Cardiac muscle cell (in vitro differentiated cells and primary cell): ENCODE measurements around the gene ATAD2B. TPM values are rescaled to one million over a fixed set of nuclear protein-coding genes. Genes with fewer than 3 reads are reported as not detected.

ENCODE experiments used
- DNase-seq, 2 donors: peaks; one replicate each; pipeline versions ENCODE4 v3.0.0 to v3.0.0-alpha.2; 2010 to 2017; ENCODE audit warnings: low read depth in 1 of 2, low spot score in 1 of 2
- H3K27ac ChIP-seq: fragments of 200-600 bp; sonication (generic); 2 replicates; pipeline ENCODE4 v1.5.1; 2016
- H3K27me3 ChIP-seq: fragments of 200-600 bp; sonication (generic); 2 replicates; pipeline ENCODE4 v1.6.0; 2016; ENCODE audit warnings: control low read depth
- H3K36me3 ChIP-seq: fragments of 200-600 bp; sonication (generic); 2 replicates; pipeline ENCODE4 v1.5.1; 2016; ENCODE audit warnings: control low read depth
- H3K4me1 ChIP-seq: fragments of 200-600 bp; sonication (generic); 2 replicates; pipeline ENCODE4 v1.8.1; 2017; ENCODE audit warnings: low read depth, mild to moderate bottlenecking, mixed run types
- H3K4me3 ChIP-seq: fragments of 200-600 bp; sonication (generic); 2 replicates; pipeline ENCODE4 v1.5.1; 2016; ENCODE audit warnings: mild to moderate bottlenecking
- H3K9me3 ChIP-seq: fragments of 200-600 bp; sonication (generic); 2 replicates; pipeline ENCODE4 v1.5.1; 2017; ENCODE audit warnings: low read depth, mild to moderate bottlenecking, control low read depth
- polyA plus RNA-seq: library from polyadenylated mRNA; unstranded; fragments of >200 nt; fragmentation: Nextera tagmentation; extraction: Ambion mirVana; gene quantifications from 2 replicates; pipeline ENCODE4 v1.2.1, GENCODE V29; 2016
- total RNA-seq: library from RNA; depleted of rRNA; stranded (reverse); fragments of >200 nt; gene quantifications from 2 replicates; pipeline ENCODE4 v1.2.3, GENCODE V29; 2016
- TF ChIP-seq, protein P1 (sequence below): IDR thresholded peaks from 2 replicates; pipeline ENCODE4 v1.5.1; 2012; ENCODE audit warnings: low read depth, mild to moderate bottlenecking, low read length

ATAD2B gene
- total and polyA plus RNA-seq, 2 experiments from 2014 or later = 10.7 to 17.2 TPM

DNA sequence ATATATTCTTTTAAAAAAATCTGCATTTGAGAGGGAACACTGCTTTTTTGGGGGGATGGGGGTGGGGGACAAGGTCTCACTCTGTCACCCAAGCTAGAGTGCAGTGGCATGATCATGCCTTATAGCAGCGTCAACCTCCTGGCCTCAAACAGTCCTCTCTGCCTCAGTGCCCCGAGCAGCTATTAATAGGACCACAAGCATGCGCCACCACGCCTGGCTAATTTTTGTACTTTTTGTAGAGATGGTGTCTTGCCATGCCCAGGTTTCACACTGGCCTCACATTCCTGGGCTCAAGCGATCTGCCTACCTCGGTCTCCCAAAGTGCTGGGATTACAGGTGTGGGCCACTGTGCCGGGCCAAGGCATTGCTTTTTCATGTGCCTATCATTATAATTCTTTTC lies 154.2 kb downstream of the ATAD2B start:
- TF ChIP-seq, protein P1, sequence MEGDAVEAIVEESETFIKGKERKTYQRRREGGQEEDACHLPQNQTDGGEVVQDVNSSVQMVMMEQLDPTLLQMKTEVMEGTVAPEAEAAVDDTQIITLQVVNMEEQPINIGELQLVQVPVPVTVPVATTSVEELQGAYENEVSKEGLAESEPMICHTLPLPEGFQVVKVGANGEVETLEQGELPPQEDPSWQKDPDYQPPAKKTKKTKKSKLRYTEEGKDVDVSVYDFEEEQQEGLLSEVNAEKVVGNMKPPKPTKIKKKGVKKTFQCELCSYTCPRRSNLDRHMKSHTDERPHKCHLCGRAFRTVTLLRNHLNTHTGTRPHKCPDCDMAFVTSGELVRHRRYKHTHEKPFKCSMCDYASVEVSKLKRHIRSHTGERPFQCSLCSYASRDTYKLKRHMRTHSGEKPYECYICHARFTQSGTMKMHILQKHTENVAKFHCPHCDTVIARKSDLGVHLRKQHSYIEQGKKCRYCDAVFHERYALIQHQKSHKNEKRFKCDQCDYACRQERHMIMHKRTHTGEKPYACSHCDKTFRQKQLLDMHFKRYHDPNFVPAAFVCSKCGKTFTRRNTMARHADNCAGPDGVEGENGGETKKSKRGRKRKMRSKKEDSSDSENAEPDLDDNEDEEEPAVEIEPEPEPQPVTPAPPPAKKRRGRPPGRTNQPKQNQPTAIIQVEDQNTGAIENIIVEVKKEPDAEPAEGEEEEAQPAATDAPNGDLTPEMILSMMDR = no peak
- no peak overlapping the region for H3K4me3 ChIP-seq
- H3K9me3 ChIP-seq = no peaks in the 10 kb centered on the region
- peaks cover 13% of the 10 kb centered on the region for H3K36me3 ChIP-seq
- no peaks in the 10 kb centered on the region for H3K27me3 ChIP-seq
- DNase-seq = no peak
- H3K27ac ChIP-seq = no peak overlapping the region
- no peaks in the 10 kb centered on the region for H3K4me1 ChIP-seq

DNA sequence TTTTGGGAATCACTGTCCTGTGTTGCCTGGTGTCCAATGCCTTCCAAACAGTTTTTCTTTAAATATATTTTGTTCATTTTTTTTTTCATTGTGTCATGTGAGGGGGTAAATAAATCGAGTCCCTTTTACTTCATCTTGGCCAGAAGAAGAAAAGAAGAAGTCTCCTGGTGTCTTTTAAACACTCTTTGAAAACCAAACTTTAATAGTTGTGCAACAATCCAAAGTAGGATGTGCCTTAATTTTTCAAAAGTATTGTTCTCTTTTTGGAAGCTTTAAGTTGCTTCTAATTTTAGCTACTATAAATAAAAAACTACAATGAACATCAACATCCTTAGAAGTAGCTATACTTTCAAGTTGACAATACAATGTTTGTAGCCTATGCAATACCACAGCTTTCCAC lies 154.9 kb downstream of the ATAD2B start:
- Histone ChIP-seq H3K9me3 (no peaks in the 10 kb centered on the region), H3K36me3 (peaks cover 13% of the 10 kb centered on the region), H3K27me3 (no peaks in the 10 kb centered on the region), H3K4me1 (no peaks in the 10 kb centered on the region), H3K27ac (no peak overlapping the region), H3K4me3 (no peak overlapping the region)
- DNase-seq = no peak
- TF ChIP-seq, protein P1 = no peak

DNA sequence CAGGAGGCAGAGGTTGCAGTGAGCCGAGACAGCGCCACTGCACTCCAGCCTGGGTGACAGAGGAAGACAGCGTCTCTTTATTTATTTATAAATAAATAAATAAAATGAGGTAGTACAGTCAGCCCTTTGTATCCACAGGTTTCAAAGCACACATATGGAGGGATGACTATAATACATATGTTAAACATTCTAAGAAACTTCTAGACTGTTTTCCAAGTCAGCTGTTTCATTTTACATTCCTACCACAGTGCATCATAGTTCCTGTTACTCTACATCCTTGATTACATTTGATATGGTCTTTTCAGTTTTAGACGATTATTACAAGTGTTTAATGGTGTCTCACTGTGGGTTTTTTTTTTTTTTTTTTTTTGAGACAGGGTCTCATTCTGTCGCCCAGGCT lies 157.6 kb downstream of the ATAD2B start:
- no peak for DNase-seq
- Histone ChIP-seq H3K4me3 (no peak overlapping the region), H3K27ac (no peak overlapping the region), H3K4me1 (no peaks in the 10 kb centered on the region), H3K27me3 (no peaks in the 10 kb centered on the region), H3K36me3 (peaks cover 20% of the 10 kb centered on the region), H3K9me3 (no peaks in the 10 kb centered on the region)
- TF ChIP-seq, protein P1 = no peak

DNA sequence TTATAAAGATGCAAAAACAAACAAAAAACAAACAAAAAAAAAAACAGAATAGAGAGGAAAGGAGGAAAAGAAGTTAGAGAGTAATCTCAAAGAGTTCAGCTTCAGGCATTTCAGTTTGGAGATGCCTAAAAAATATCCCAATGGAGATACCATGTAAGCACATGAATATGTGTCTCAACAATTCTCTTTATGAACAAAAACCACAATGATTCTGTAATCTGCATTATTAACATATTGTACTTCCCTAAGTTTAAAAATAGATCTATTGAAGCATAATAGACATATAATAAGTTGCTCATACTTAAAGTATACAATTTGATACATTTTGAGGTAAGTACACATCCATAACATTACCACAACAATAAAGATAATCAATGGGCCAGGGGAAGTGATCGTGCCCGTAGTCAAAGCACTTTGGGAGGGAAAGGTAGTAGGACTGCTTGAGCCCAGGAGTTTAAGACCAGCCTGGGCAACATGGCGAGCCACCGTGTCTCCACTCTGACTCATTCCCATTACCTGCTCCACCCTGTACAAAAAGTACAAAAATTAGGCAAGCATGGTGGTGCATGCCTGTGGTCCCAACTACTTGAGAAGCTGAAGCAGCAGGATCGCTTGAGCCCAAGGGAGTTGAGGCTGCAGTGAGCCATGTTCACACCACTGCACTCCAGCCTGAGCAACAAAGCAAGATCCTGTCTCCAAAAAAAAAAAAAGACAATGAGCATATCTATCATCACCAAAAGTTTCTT lies 158.9 kb downstream of the ATAD2B start:
- H3K9me3 ChIP-seq = no peaks in the 10 kb centered on the region
- no peaks in the 10 kb centered on the region for H3K4me1 ChIP-seq
- H3K4me3 ChIP-seq = no peak overlapping the region
- H3K27me3 ChIP-seq = no peaks in the 10 kb centered on the region
- TF ChIP-seq, protein P1 = no peak
- peak in 1 of 2 donors; percentile 18 for DNase-seq
- no peak overlapping the region for H3K27ac ChIP-seq
- H3K36me3 ChIP-seq = peaks cover 14% of the 10 kb centered on the region

DNA sequence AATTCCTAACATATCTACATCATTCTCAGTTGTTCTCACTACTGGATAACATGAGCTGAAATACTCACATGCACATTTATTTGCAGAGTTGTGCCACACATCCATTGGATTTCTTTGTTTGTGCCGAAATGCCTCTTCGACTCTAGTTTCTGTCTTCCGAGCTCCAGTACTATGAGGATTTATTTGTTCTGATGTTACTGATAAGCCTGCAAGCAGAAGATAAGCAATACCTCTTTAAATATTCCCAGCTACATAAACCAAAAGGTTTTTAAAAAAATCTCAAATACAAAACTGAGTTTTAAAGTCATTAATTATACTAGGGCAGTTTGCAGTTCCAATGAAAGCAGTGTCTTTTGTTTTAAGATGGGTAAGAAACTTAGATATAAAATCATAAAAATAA lies 164.8 kb downstream of the ATAD2B start:
- H3K27ac ChIP-seq = no peak overlapping the region
- no peak overlapping the region for H3K4me3 ChIP-seq
- no peaks in the 10 kb centered on the region for H3K9me3 ChIP-seq
- DNase-seq = no peak
- no peaks in the 10 kb centered on the region for H3K27me3 ChIP-seq
- peaks cover 16% of the 10 kb centered on the region for H3K36me3 ChIP-seq
- H3K4me1 ChIP-seq = no peaks in the 10 kb centered on the region
- TF ChIP-seq, protein P1 = no peak
